PC-9 (cell line): ENCODE measurements around the gene LACTB. TPM values are rescaled to one million over a fixed set of nuclear protein-coding genes. Genes with fewer than 3 reads are reported as not detected.

Experiments
- BruUV-seq: library from RNA; stranded (reverse); fragments of 400-500 nt; replicated peaks from 2 replicates; lab custom pipeline; 2021; lab: Mats Ljungman, UMichigan
- CTCF ChIA-PET: fragments of 300-600 bp; sonication (Branson Sonifier 250); formaldehyde crosslinking; loops from one replicate; lab custom pipeline; 2022; ENCODE audit warnings: antibody characterized with exemption; lab: Charles Lee
- POLR2A ChIA-PET: fragments of 300-600 bp; sonication (Branson Sonifier 250); formaldehyde crosslinking; loops from one replicate; lab custom pipeline; 2022; ENCODE audit warnings: antibody characterized with exemption; ENCODE audit not compliant: unreplicated experiment; lab: Charles Lee
- DNase-seq, 2 experiments: peaks; one replicate each; pipeline versions ENCODE4 v3.0.0 to v3.0.0-alpha.2; 2015 to 2022; ENCODE audit warnings: mixed read lengths in 1 of 2
- H2AFZ ChIP-seq: fragments of 200-600 bp; sonication (generic); 2 replicates; pipeline ENCODE4 v1.8.1; 2017; ENCODE audit warnings: antibody characterized with exemption
- H3F3A ChIP-seq: fragments of 200-600 bp; sonication (generic); 2 replicates; pipeline ENCODE4 v1.8.1; 2017; ENCODE audit warnings: antibody characterized with exemption, mild to moderate bottlenecking, low read depth; ENCODE audit not compliant: insufficient read depth
- H3K27ac ChIP-seq: fragments of 200-600 bp; sonication (generic); 2 replicates; pipeline ENCODE4 v1.6.1; 2016; ENCODE audit warnings: mixed run types
- H3K27me3 ChIP-seq: fragments of 200-600 bp; sonication (generic); 2 replicates; pipeline ENCODE4 v1.6.1; 2016; ENCODE audit warnings: low read depth, mixed run types; ENCODE audit not compliant: insufficient read depth
- H3K36me3 ChIP-seq: fragments of 200-600 bp; sonication (generic); 2 replicates; pipeline ENCODE4 v1.6.1; 2016; ENCODE audit warnings: low read depth, mixed run types
- H3K4me1 ChIP-seq: fragments of 200-600 bp; sonication (generic); replicated peaks from 2 replicates; pipeline ENCODE4 v1.6.1; 2016; ENCODE audit warnings: mixed run types; ENCODE audit not compliant: insufficient read depth
- H3K4me2 ChIP-seq: fragments of 200-600 bp; sonication (generic); 2 replicates; pipeline ENCODE4 v1.6.1; 2017; ENCODE audit warnings: mixed run types
- H3K4me3 ChIP-seq: fragments of 200-600 bp; sonication (generic); 2 replicates; pipeline ENCODE4 v1.6.1; 2016; ENCODE audit warnings: mixed run types
- H3K79me2 ChIP-seq: fragments of 200-600 bp; sonication (generic); 2 replicates; pipeline ENCODE4 v1.6.1; 2017; ENCODE audit warnings: low read depth, mixed run types
- H3K9me2 ChIP-seq: fragments of 200-600 bp; sonication (generic); 2 replicates; pipeline ENCODE4 v1.8.1; 2017; ENCODE audit warnings: mild to moderate bottlenecking; ENCODE audit not compliant: insufficient read depth
- H3K9me3 ChIP-seq: fragments of 200-600 bp; sonication (generic); 2 replicates; pipeline ENCODE4 v1.8.1; 2016; ENCODE audit warnings: low read depth; ENCODE audit not compliant: insufficient read depth
- H4K20me1 ChIP-seq: fragments of 200-600 bp; sonication (generic); 2 replicates; pipeline ENCODE4 v1.8.1; 2017; ENCODE audit not compliant: insufficient read depth
- CTCF ChIP-seq: fragments of 200-600 bp; sonication (generic); conservative IDR thresholded peaks from 2 replicates; pipeline ENCODE4 v1.6.1; 2017; ENCODE audit warnings: mixed run types, antibody characterized with exemption, mild to moderate bottlenecking, moderate library complexity
- EZH2 ChIP-seq: fragments of 200-600 bp; sonication (generic); IDR thresholded peaks from 2 replicates; pipeline ENCODE4 v1.8.0; 2017; ENCODE audit warnings: antibody characterized with exemption, low read depth
- intact Hi-C: fragments of 100-400 bp; cut with micrococcal nuclease; formaldehyde crosslinking; loops from one replicate; pipeline ENCODE4 v1.10.0; 2022; ENCODE audit not compliant: unreplicated experiment
- total RNA-seq: library from RNA; stranded (reverse); gene quantifications from 2 replicates; pipeline ENCODE4 v1.2.3, GENCODE V29; 2021

Gene LACTB
- total RNA-seq, 1 experiment from 2014 or later = 17.1 TPM

DNA sequence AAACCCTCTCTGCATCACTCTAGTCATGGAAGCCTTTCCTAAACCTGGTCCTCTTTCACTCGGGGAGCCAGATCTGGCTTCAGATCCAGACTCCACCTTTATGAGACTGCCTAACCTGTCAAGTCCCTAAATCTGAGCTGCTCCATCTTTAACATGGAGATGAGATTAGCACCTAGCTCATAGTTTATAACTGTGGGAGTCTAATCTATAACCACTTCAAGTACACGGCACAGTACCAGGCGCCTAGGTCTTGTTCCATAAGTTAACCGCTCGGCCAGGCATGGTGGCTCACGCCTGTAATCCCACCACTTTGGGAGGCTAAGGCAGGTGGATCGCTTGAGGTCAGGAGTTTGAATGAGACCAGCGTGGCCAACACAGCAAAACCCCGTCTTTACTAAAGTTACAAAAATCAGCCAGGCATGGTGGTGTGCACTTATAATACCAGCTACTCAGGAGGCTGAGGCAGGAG, 48.8 kb upstream of the LACTB start:
- Histone ChIP-seq H3K27me3 (no peaks in the 10 kb centered on the region), H3K36me3 (peaks cover 11% of the 10 kb centered on the region; the same call in 1 of the 2 replicates), H3K4me3 (no peak overlapping the region), H3K27ac (no peak overlapping the region), H4K20me1 (no peaks in the 10 kb centered on the region; the same call in 1 of the 2 replicates), H3F3A (peaks cover 48% of the 10 kb centered on the region), H3K4me2 (no peak overlapping the region), H3K79me2 (no peaks in the 10 kb centered on the region), H3K4me1 (no peaks in the 10 kb centered on the region), H2AFZ (no peak overlapping the region), H3K9me3 (no peaks in the 10 kb centered on the region), H3K9me2 (no peaks in the 10 kb centered on the region)
- BruUV-seq = TSS peak; percentile 15
- CTCF ChIA-PET = interaction anchor here (0.6 kb wide), 1 partner anchor 152 kb away, joined by 3 read pairs; no protein-coding TSS in a partner anchor
- TF ChIP-seq CTCF = no peak
- TF ChIP-seq EZH2 = no peak
- DNase-seq = no peak
- POLR2A ChIA-PET = no interaction called here
- intact Hi-C loops = no loop called here

- intact Hi-C loops = no loop called here
- ChIA-PET POLR2A (no interaction called here), CTCF (no interaction called here)
- no peak for DNase-seq
- Histone ChIP-seq H3K9me3 (no peaks in the 10 kb centered on the region), H2AFZ (no peak overlapping the region), H3K4me1 (no peaks in the 10 kb centered on the region), H3F3A (peaks cover 41% of the 10 kb centered on the region), H3K36me3 (0 out of 2 replicates have a peak, but pooled peaks cover 7% of the 10 kb centered on the region), H4K20me1 (no peaks in the 10 kb centered on the region; the same call in 1 of the 2 replicates), H3K79me2 (no peaks in the 10 kb centered on the region), H3K27ac (no peak overlapping the region), H3K27me3 (no peaks in the 10 kb centered on the region), H3K4me3 (no peak overlapping the region), H3K9me2 (no peaks in the 10 kb centered on the region), H3K4me2 (no peak overlapping the region)
- BruUV-seq = no TSS peak
- TF ChIP-seq EZH2 = no peak
- TF ChIP-seq CTCF = no peak
Measured at GRCh38 chr15:63073497-63074172, 48.0 kb upstream of the LACTB start.

- TF ChIP-seq CTCF = no peak
- TF ChIP-seq EZH2 = no peak
- H3K9me2 ChIP-seq = no peaks in the 10 kb centered on the region
- intact Hi-C loops = no loop called here
- no peaks in the 10 kb centered on the region for H3K9me3 ChIP-seq
- no peaks in the 10 kb centered on the region; the same call in 1 of the 2 replicates for H4K20me1 ChIP-seq
- no peak overlapping the region for H2AFZ ChIP-seq
- H3K4me2 ChIP-seq = no peak overlapping the region
- H3K4me1 ChIP-seq = no peaks in the 10 kb centered on the region
- H3K4me3 ChIP-seq = no peak overlapping the region
- no peaks in the 10 kb centered on the region for H3K27me3 ChIP-seq
- H3K36me3 ChIP-seq = no peaks in the 10 kb centered on the region
- POLR2A ChIA-PET = no interaction called here
- CTCF ChIA-PET = interaction anchor here (0.6 kb wide), 1 partner anchor 218 kb away, joined by 3 read pairs; no protein-coding TSS in a partner anchor
- no peaks in the 10 kb centered on the region for H3K79me2 ChIP-seq
- H3K27ac ChIP-seq = no peak overlapping the region
- BruUV-seq = no TSS peak
- DNase-seq = no peak
- H3F3A ChIP-seq = peaks cover 35% of the 10 kb centered on the region
Measured at GRCh38 chr15:63075015-63075983, 46.4 kb upstream of the LACTB start.
